Measurements from ENCODE around the gene CHCHD3.

DNA sequence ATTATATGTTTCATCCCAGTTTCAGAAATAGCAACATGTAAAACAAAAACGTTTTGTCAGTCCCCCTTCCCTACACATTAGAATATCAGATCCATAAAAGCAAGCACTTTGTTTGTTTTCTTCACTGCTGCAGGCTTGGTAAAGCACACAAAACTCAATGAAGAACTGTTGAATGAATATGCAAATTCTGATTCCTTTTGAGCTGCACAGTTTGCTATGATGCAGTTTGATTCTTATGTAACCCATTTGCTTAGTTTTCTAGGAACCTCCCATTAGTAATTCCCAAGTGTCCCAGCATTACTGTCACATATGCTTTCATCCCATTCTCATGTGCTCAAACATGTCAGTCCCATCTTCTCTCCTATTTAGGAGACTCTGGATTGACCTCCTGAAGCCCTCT lies 26.1 kb upstream of the CHCHD3 start:
- TF ChIP-seq, protein P1, sequence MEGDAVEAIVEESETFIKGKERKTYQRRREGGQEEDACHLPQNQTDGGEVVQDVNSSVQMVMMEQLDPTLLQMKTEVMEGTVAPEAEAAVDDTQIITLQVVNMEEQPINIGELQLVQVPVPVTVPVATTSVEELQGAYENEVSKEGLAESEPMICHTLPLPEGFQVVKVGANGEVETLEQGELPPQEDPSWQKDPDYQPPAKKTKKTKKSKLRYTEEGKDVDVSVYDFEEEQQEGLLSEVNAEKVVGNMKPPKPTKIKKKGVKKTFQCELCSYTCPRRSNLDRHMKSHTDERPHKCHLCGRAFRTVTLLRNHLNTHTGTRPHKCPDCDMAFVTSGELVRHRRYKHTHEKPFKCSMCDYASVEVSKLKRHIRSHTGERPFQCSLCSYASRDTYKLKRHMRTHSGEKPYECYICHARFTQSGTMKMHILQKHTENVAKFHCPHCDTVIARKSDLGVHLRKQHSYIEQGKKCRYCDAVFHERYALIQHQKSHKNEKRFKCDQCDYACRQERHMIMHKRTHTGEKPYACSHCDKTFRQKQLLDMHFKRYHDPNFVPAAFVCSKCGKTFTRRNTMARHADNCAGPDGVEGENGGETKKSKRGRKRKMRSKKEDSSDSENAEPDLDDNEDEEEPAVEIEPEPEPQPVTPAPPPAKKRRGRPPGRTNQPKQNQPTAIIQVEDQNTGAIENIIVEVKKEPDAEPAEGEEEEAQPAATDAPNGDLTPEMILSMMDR (IDR thresholded peaks at IDR 0.05): no peak
- no peak for TF ChIP-seq POLR2A (IDR thresholded peaks at IDR 0.05)

Measured in breast epithelium (tissue), 3 donors.